GM23248 (cell line): ENCODE measurements around the gene BRD7.

Experiments
- EZH2 ChIP-seq: fragments of 200-600 bp; sonication (generic); IDR thresholded peaks from 2 replicates; pipeline ENCODE4 v1.6.1; 2018; ENCODE audit warnings: antibody characterized with exemption, mild to moderate bottlenecking; ENCODE audit not compliant: insufficient read depth, poor library complexity, severe bottlenecking
- EZH2phosphoT487 ChIP-seq: fragments of 200-600 bp; sonication (generic); IDR thresholded peaks from 2 replicates; pipeline ENCODE4 v1.6.1; 2018; ENCODE audit warnings: antibody characterized with exemption, moderate library complexity, mild to moderate bottlenecking, low read depth; ENCODE audit not compliant: insufficient read depth

- TF ChIP-seq EZH2phosphoT487 (no peak), EZH2 (no peak)
These were observed 89.3 kb downstream of the BRD7 start for GRCh38 chr16:50279504-50279865.
